Lung (tissue), 12 donors: ENCODE results near the gene GNL3. TPM values are rescaled to one million over a fixed set of nuclear protein-coding genes. Genes with fewer than 3 reads are reported as not detected.
A peak's percentile ranks its signal among the peaks of the same experiment; 100 is the strongest.
"Not testable (repeated sequence)": the region's sequence is repeated elsewhere in the genome, so short reads cannot be mapped to it uniquely, and the experiment has no call there.

Experiments used
- ATAC-seq: fragments of 200-7000 bp; cut with Tn5 transposase; one replicate; pipeline ENCODE4 v1.9.1; 2020; ENCODE audit warnings: moderate number of reproducible peaks; ENCODE audit not compliant: insufficient read depth, low FRiP score
- DNase-seq, 3 donors: peaks; one replicate each; pipeline ENCODE4 v3.0.0-alpha.2; 2013 to 2017
- H3K27ac ChIP-seq, 2 donors: one replicate each; pipeline ENCODE4 v1.5.1; 2013; ENCODE audit warnings: mild to moderate bottlenecking in 2 of 2, moderate library complexity in 2 of 2, control low read depth in 1 of 2, inconsistent platforms in 1 of 2, low read depth in 1 of 2, low read length in 1 of 2
- H3K27me3 ChIP-seq, 3 donors: one replicate each; pipeline ENCODE4 v1.5.1; 2013; ENCODE audit warnings: low read length in 2 of 3; ENCODE audit not compliant: control insufficient read depth in 3 of 3, insufficient read depth in 3 of 3
- H3K36me3 ChIP-seq, 4 donors: one replicate each; pipeline ENCODE4 v1.5.1; 2013; ENCODE audit warnings: low read length in 4 of 4, mild to moderate bottlenecking in 1 of 4, moderate library complexity in 1 of 4; ENCODE audit not compliant: control insufficient read depth in 4 of 4, insufficient read depth in 4 of 4
- H3K4me1 ChIP-seq, 5 donors: one replicate each; pipeline ENCODE4 v1.5.1; 2013; ENCODE audit warnings: low read length in 5 of 5, mild to moderate bottlenecking in 2 of 5, moderate library complexity in 1 of 5; ENCODE audit not compliant: control insufficient read depth in 5 of 5, insufficient read depth in 5 of 5
- H3K4me3 ChIP-seq: one replicate; pipeline ENCODE4 v1.5.1; 2013; ENCODE audit warnings: mild to moderate bottlenecking, control low read depth, moderate library complexity
- H3K9ac ChIP-seq, 2 donors: one replicate each; pipeline ENCODE4 v1.5.1; 2013; ENCODE audit warnings: low read length in 2 of 2, control low read depth in 1 of 2; ENCODE audit not compliant: insufficient read depth in 1 of 2
- H3K9me3 ChIP-seq, 4 donors: one replicate each; pipeline ENCODE4 v1.5.1; 2013; ENCODE audit warnings: low read length in 3 of 4, mild to moderate bottlenecking in 1 of 4, moderate library complexity in 1 of 4; ENCODE audit not compliant: control insufficient read depth in 4 of 4, insufficient read depth in 3 of 4
- CTCF ChIP-seq: IDR thresholded peaks from 2 replicates; pipeline ENCODE4 v1.5.1; 2012; ENCODE audit warnings: mild to moderate bottlenecking; ENCODE audit errors: control extremely low read depth, extremely low read depth
- WGBS, 2 donors: extraction: QIAGEN DNeasy Blood & Tissue Kit; methylation state at CpG; one replicate each; pipeline ENCODE4 v1.1.7; 2013; 5-methylcytosine and 5-hydroxymethylcytosine counted together
- polyA plus RNA-seq, 2 donors: library from polyadenylated mRNA; stranded (reverse); fragments of 200-250 nt; gene quantifications; one replicate each; pipeline ENCODE4 v1.2.1, GENCODE V29; 2013
- total RNA-seq, 2 donors: library from RNA; depleted of rRNA in 1 of 2; stranded (reverse); fragments of >200 nt in 1 of 2; gene quantifications; one replicate each; pipeline ENCODE4 v1.2.1, GENCODE V29; 2014 to 2021
- donor health status: control.
- donor health status: control.
- donor health status: Bipolar disorder and iron deficiency.
- donor health status: healthy.
- donor health status: DM: yes; HTN: yes; CAD: no.

GNL3 gene
- total and polyA plus RNA-seq, 4 donors, result 57.5 to 84.6 (median 72.4) TPM

- H3K9ac ChIP-seq, result no peak overlapping the region
- H3K27ac ChIP-seq, result peak overlapping the region; percentile 69 to 75
- H3K4me1 ChIP-seq, result peaks cover 0 to 9% (median 0%) of the 10 kb centered on the region in 5 donors
- no peak for TF ChIP-seq CTCF
- H3K27me3 ChIP-seq, result no peaks in the 10 kb centered on the region
- peak; percentile 87 for ATAC-seq
- H3K9me3 ChIP-seq, result no peaks in the 10 kb centered on the region
- H3K4me3 ChIP-seq, result no peak overlapping the region
- WGBS, 2 donors, result 67 to 68% methylated on average over 9 of the region's 9 CpGs
- DNase-seq, result no peak
- peaks cover 13 to 46% (median 21%) of the 10 kb centered on the region in 4 donors for H3K36me3 ChIP-seq
Measured at GRCh38 chr3:52670621-52671521, 15.0 kb upstream of the GNL3 start.

- H3K9ac ChIP-seq, result no peak overlapping the region
- no peak overlapping the region for H3K4me3 ChIP-seq
- DNase-seq (no peak), ATAC-seq (no peak)
- peaks cover 13 to 48% (median 18%) of the 10 kb centered on the region in 4 donors for H3K36me3 ChIP-seq
- WGBS, 2 donors, result 41 to 46% methylated on average over 1 of the region's 1 CpG
- no peaks in the 10 kb centered on the region for H3K9me3 ChIP-seq
- no peak for TF ChIP-seq CTCF
- peaks cover 0 to 9% (median 0%) of the 10 kb centered on the region in 5 donors for H3K4me1 ChIP-seq
- no peaks in the 10 kb centered on the region for H3K27me3 ChIP-seq
- H3K27ac ChIP-seq, result no peak overlapping the region
Measured at GRCh38 chr3:52671676-52672075, 14.2 kb upstream of the GNL3 start.

- not testable (repeated sequence) for H3K9me3 ChIP-seq
- H3K36me3 ChIP-seq, result peaks cover 17 to 58% (median 24%) of the 10 kb centered on the region in 4 donors
- WGBS, 2 donors, result 86 to 91% methylated on average over 3 of the region's 3 CpGs
Measured at GRCh38 chr3:52676201-52676600, 9.6 kb upstream of the GNL3 start.

More at GRCh38 chr3:52676201-52676600, 9.6 kb upstream of the GNL3 start:
- H3K27me3 ChIP-seq, H3K4me3 ChIP-seq, ATAC-seq, DNase-seq, H3K27ac ChIP-seq, H3K9ac ChIP-seq: not testable (repeated sequence)
- peaks cover 0 to 11% (median 0%) of the 10 kb centered on the region in 5 donors for H3K4me1 ChIP-seq
